Heart left ventricle (tissue), 13 donors: ENCODE measurements around the gene MYO3A.

Experiments used
- CTCF ChIP-seq, 12 donors: fragments of 200-600 bp; sonication (generic) in 4 of 12; IDR thresholded peaks; one replicate each; pipeline versions ENCODE4 v1.5.0 to v1.8.0; 2018 to 2022; ENCODE audit warnings: antibody characterized with exemption in 12 of 12, mild to moderate bottlenecking in 5 of 12
- POLR2A ChIP-seq, 2 donors: fragments of 450-650 bp; IDR thresholded peaks; one replicate each; pipeline ENCODE4 v1.6.1; 2017; ENCODE audit warnings: antibody characterized with exemption in 2 of 2, mild to moderate bottlenecking in 2 of 2, moderate library complexity in 2 of 2
- donor health status: ischemic (EF 13 %, LVEDD 7.1; RV severe dilation, severe dysfunction).
- donor health status: DM: no; HTN: yes; CAD: no.
- donor health status: DM: no; HTN: no; CAD: no.
- donor health status: ischemic (EF 25% LVEDD 6.9; RV normal size, moderate dysfunction).
- donor health status: ischemic (EF 25% LVEDD 5.7; RV mildly dilated, moderate dysfunction).
- donor health status: ischemic (EF 35%, LVEDD 5.7; RV mildly dilated, moderate dysfunction).
- donor health status: nonischemic (EF 11% LVEDD 7.7; RV severe dilation, severe dysfunction).
- donor health status: DM: yes; HTN: yes; CAD: no.
- donor health status: PGD.
- donor health status: ischemic (EF 29% LVEDD 5.4; RV normal size, mild dysfunction).
- donor health status: nonischemic (EF 23%, LVEDD 6.1; RV moderate dilation, normal function).

- TF ChIP-seq POLR2A (IDR thresholded peaks at IDR 0.05) (no peak), CTCF (IDR thresholded peaks at IDR 0.05) (no peak)
These were observed 48.1 kb downstream of the MYO3A start for GRCh38 chr10:25982107-25982506.
